HCT116 (cell line): ENCODE data around the gene FRA10AC1. TPM values are rescaled to one million over a fixed set of nuclear protein-coding genes. Genes with fewer than 3 reads are reported as not detected.

ENCODE experiments used
- ATAC-seq: fragments of 200-7000 bp; cut with Tn5 transposase; 2 replicates; pipeline ENCODE4 v1.9.1; 2020; ENCODE audit warnings: mild to moderate bottlenecking, moderate library complexity
- BruUV-seq: library from RNA; stranded (reverse); fragments of 400-500 nt; replicated peaks from 2 replicates; lab custom pipeline; 2021; lab: Mats Ljungman, UMichigan
- CTCF ChIA-PET: fragments of 300-600 bp; sonication (Branson Sonifier 250); formaldehyde crosslinking; loops from one replicate; lab custom pipeline; 2021; ENCODE audit warnings: antibody characterized with exemption; lab: Charles Lee
- POLR2A ChIA-PET: fragments of 300-600, 350-600 bp; sonication (Branson Sonifier 250); formaldehyde crosslinking; loops from one replicate; lab custom pipeline; 2021; ENCODE audit warnings: antibody characterized with exemption; lab: Charles Lee
- RAD21 ChIA-PET, 2 experiments: fragments of 300-600 bp; sonication (Branson Sonifier 250); formaldehyde crosslinking; loops; one replicate each; lab custom pipeline; 2023; ENCODE audit warnings: low total read pairs in 2 of 2; ENCODE audit not compliant: uncharacterized antibody in 2 of 2, unreplicated experiment in 2 of 2, low non-redundant PET in 1 of 2; lab: Charles Lee
- DNase-seq: peaks from one replicate; pipeline ENCODE4 v3.0.0-alpha.2; 2010; ENCODE audit warnings: low read depth, low spot score
- H2AFZ ChIP-seq: fragments of 200-600 bp; shearing (Covaris generic), sonication (generic); 2 replicates; pipeline ENCODE4 v1.6.1; 2017; ENCODE audit warnings: low read depth, mixed run types, mixed read lengths, antibody characterized with exemption, low read length; ENCODE audit not compliant: poor library complexity, severe bottlenecking
- H3K27ac ChIP-seq: 2 replicates; pipeline ENCODE4 v1.5.1; 2012; ENCODE audit warnings: low read depth, low read length
- H3K27me3 ChIP-seq: fragments of 200-600 bp; sonication (generic); 2 replicates; pipeline ENCODE4 v1.6.1; 2016; ENCODE audit warnings: mixed run types, low read length, mixed read lengths; ENCODE audit not compliant: insufficient read depth
- H3K36me3 ChIP-seq, 2 experiments: fragments of 200-500 bp in 1 of 2; fragments of 200-600 bp in 1 of 2; sonication (Bioruptor generic) in 1 of 2; sonication (generic) in 1 of 2; 2 replicates each; pipeline versions ENCODE4 v1.5.1 to v1.6.1; 2014 to 2016; ENCODE audit warnings: low read length in 2 of 2, inconsistent platforms in 1 of 2, mixed read lengths in 1 of 2, mixed run types in 1 of 2; ENCODE audit not compliant: insufficient read depth in 2 of 2, control insufficient read depth in 1 of 2
- H3K4me1 ChIP-seq, 2 experiments: fragments of 200-600 bp in 1 of 2; sonication (generic) in 1 of 2; 2 replicates each; pipeline versions ENCODE4 v1.5.1 to v1.6.1; 2012 to 2017; ENCODE audit warnings: low read length in 2 of 2, inconsistent platforms in 1 of 2, mild to moderate bottlenecking in 1 of 2, mixed read lengths in 1 of 2, mixed run types in 1 of 2, moderate library complexity in 1 of 2; ENCODE audit not compliant: insufficient read depth in 2 of 2, control insufficient read depth in 1 of 2
- H3K4me2 ChIP-seq: fragments of 200-600 bp; sonication (generic); 2 replicates; pipeline ENCODE4 v1.6.1; 2017; ENCODE audit warnings: mixed run types, low read length, mixed read lengths
- H3K4me3 ChIP-seq, 2 experiments: fragments of 200-600 bp in 1 of 2; sonication (generic) in 1 of 2; replicated peaks in 1 of 2; 2 replicates each; pipeline ENCODE4 v1.5.1; 2011 to 2016; ENCODE audit warnings: low read length in 2 of 2, control low read depth in 1 of 2, low read depth in 1 of 2, mild to moderate bottlenecking in 1 of 2, mixed read lengths in 1 of 2, mixed run types in 1 of 2
- H3K79me2 ChIP-seq: fragments of 200-600 bp; sonication (generic); 2 replicates; pipeline ENCODE4 v1.6.1; 2017; ENCODE audit warnings: mild to moderate bottlenecking, mixed run types, low read length, moderate library complexity, mixed read lengths; ENCODE audit not compliant: insufficient read depth
- H3K9ac ChIP-seq: fragments of 200-600 bp; sonication (generic); 2 replicates; pipeline ENCODE4 v1.6.1; 2016; ENCODE audit warnings: low read length, mixed read lengths
- H3K9me2 ChIP-seq: fragments of 200-600 bp; sonication (generic), shearing (Covaris generic); 2 replicates; pipeline ENCODE4 v1.6.1; 2017; ENCODE audit warnings: mixed run types, mild to moderate bottlenecking, moderate library complexity; ENCODE audit not compliant: insufficient read depth
- H3K9me3 ChIP-seq, 2 experiments: fragments of 200-500 bp in 1 of 2; fragments of 200-600 bp in 1 of 2; sonication (Bioruptor generic) in 1 of 2; sonication (generic) in 1 of 2; 2 replicates each; pipeline ENCODE4 v1.6.1; 2014 to 2017; ENCODE audit warnings: low read length in 2 of 2, mixed read lengths in 2 of 2, inconsistent platforms in 1 of 2, low read depth in 1 of 2, mild to moderate bottlenecking in 1 of 2, mixed run types in 1 of 2, moderate library complexity in 1 of 2; ENCODE audit not compliant: control insufficient read depth in 1 of 2, insufficient read depth in 1 of 2
- H4K20me1 ChIP-seq: fragments of 200-600 bp; sonication (generic), shearing (Covaris generic); 2 replicates; pipeline ENCODE4 v1.6.1; 2017; ENCODE audit warnings: mixed run types, mild to moderate bottlenecking, moderate library complexity; ENCODE audit not compliant: insufficient read depth
- CEBPB ChIP-seq: IDR thresholded peaks from 2 replicates; pipeline ENCODE4 v1.6.1; 2012; ENCODE audit warnings: low read depth
- EZH2 ChIP-seq: fragments of 200-600 bp; sonication (generic); IDR thresholded peaks from 2 replicates; pipeline ENCODE4 v1.6.1; 2017; ENCODE audit warnings: antibody characterized with exemption, mixed run types
- SIN3A ChIP-seq: IDR thresholded peaks from 2 replicates; pipeline ENCODE4 v1.6.1; 2012; ENCODE audit warnings: low read depth
- SRF ChIP-seq: IDR thresholded peaks from 2 replicates; pipeline ENCODE4 v1.6.1; 2012; ENCODE audit warnings: low read depth
- ZNF274 ChIP-seq: fragments of 200-500 bp; sonication (Bioruptor generic); IDR thresholded peaks from 2 replicates; pipeline ENCODE4 v1.6.1; 2014; ENCODE audit warnings: mild to moderate bottlenecking, low read depth, low read length, inconsistent platforms
- intact Hi-C: fragments of 100-400 bp; cut with micrococcal nuclease; formaldehyde crosslinking; loops from 2 replicates; pipeline ENCODE4 v1.10.0; 2022
- total RNA-seq: library from RNA; stranded (reverse); gene quantifications from one replicate; pipeline ENCODE4 v1.2.1, GENCODE V29; 2021; ENCODE audit not compliant: unreplicated experiment
- TF ChIP-seq, protein P1 (sequence below): IDR thresholded peaks from 2 replicates; pipeline ENCODE4 v1.6.1; 2012

FRA10AC1 gene
- total RNA-seq, 1 experiment from 2014 or later: 21.9 TPM

GRCh38 chr10:93629647-93630305 is 72.6 kb downstream of the FRA10AC1 start:
- BruUV-seq: no TSS peak
- Histone ChIP-seq H3K79me2 (no peaks in the 10 kb centered on the region), H3K27ac (no peak overlapping the region), H3K27me3 (no peaks in the 10 kb centered on the region), H3K9me3 (no peaks in the 10 kb centered on the region), H3K4me3 (no peak overlapping the region), H4K20me1 (no peaks in the 10 kb centered on the region), H3K4me2 (no peak overlapping the region), H3K36me3 (no peaks in the 10 kb centered on the region), H3K9ac (no peak overlapping the region), H3K9me2 (no peaks in the 10 kb centered on the region), H2AFZ (no peak overlapping the region), H3K4me1 (no peaks in the 10 kb centered on the region)
- ChIA-PET RAD21 (no interaction called here), CTCF (no interaction called here), POLR2A (no interaction called here)
- ATAC-seq (no peak), DNase-seq (no peak)
- intact Hi-C loops: no loop called here
- no peak for TF ChIP-seq ZNF274

GRCh38 chr10:93628858-93629257 is 73.5 kb downstream of the FRA10AC1 start:
- no peaks in the 10 kb centered on the region for H3K4me1 ChIP-seq
- no peak for TF ChIP-seq EZH2
- TF ChIP-seq CEBPB: no peak
- TF ChIP-seq, protein P1, sequence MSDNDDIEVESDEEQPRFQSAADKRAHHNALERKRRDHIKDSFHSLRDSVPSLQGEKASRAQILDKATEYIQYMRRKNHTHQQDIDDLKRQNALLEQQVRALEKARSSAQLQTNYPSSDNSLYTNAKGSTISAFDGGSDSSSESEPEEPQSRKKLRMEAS: no peak
- TF ChIP-seq ZNF274: no peak
- TF ChIP-seq SIN3A: no peak
- no peak for TF ChIP-seq SRF
- no peaks in the 10 kb centered on the region for H3K36me3 ChIP-seq
- no peak overlapping the region for H3K4me2 ChIP-seq
- no peak for DNase-seq
- POLR2A ChIA-PET: no interaction called here
- H3K27ac ChIP-seq: no peak overlapping the region
- no peaks in the 10 kb centered on the region for H3K9me3 ChIP-seq
- BruUV-seq: no TSS peak
- no peak overlapping the region for H2AFZ ChIP-seq
- H3K9ac ChIP-seq: no peak overlapping the region
- CTCF ChIA-PET: no interaction called here
- intact Hi-C loops: no loop called here
- no peak overlapping the region for H3K4me3 ChIP-seq
- no peak for ATAC-seq
- H3K79me2 ChIP-seq: no peaks in the 10 kb centered on the region
- H4K20me1 ChIP-seq: no peaks in the 10 kb centered on the region
- RAD21 ChIA-PET: no interaction called here
- no peaks in the 10 kb centered on the region for H3K9me2 ChIP-seq
- no peaks in the 10 kb centered on the region for H3K27me3 ChIP-seq
